ELR (cell line): ENCODE measurements around the gene MINPP1.
"Not testable (repeated sequence)": the region's sequence is repeated elsewhere in the genome, so short reads cannot be mapped to it uniquely, and the experiment has no call there.

ENCODE experiments used
- DNase-seq: peaks from one replicate; pipeline ENCODE4 v3.0.0-alpha.2; 2015; ENCODE audit warnings: low read depth

Gene MINPP1

DNA sequence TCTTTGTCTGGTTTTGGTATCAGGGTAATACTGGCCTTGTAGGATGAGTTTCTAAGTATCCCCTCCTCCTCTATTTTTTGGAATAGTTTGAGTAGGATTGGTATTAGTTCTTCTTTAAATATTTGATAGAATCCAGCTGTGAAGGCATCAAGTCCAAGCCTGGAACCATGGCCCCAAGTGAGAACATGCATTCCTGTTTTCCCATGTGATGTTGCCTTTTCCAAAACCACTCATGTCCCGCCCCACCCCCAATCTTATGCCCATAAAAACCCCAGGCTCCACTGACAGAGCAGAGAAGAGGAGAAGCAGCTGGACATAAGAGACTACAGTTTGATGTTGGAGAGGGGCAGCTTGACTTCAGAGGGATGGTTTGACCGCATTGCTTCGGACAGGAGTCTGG, 71.2 kb downstream of the MINPP1 start:
- no peak for DNase-seq

DNA sequence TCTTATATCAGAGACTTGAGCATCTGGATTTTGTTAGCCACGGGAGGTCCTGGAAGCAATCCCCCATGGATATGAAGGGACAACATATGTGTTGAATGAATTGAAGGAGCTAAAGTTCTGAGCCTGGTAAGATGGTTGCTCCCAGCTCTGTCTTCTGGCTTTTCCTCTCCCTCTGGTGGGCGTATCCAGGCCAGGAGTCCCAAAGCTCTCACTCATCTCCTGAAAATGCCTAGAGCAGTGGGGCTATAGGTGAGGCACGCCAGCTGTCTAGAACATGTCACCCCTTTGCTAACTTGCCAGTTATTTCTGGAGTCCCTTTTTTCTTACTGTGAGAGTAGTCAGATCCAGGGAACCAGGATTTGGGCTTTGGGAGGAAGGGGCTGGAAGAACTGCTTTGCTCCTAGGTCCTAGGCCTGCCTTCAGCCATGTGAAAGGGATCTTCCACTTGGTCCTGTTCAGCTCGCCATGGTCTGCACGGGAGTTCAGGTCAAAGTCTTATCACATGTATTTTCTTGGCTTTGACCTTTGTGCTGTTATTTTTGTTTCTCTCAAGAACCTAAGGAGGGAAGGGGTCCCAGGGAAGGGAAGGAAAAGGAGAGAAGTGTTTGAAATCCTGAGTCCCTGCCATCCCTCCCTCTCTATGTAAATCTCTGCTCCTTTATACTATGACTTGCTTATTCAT, 73.6 kb downstream of the MINPP1 start:
- no peak for DNase-seq

DNA sequence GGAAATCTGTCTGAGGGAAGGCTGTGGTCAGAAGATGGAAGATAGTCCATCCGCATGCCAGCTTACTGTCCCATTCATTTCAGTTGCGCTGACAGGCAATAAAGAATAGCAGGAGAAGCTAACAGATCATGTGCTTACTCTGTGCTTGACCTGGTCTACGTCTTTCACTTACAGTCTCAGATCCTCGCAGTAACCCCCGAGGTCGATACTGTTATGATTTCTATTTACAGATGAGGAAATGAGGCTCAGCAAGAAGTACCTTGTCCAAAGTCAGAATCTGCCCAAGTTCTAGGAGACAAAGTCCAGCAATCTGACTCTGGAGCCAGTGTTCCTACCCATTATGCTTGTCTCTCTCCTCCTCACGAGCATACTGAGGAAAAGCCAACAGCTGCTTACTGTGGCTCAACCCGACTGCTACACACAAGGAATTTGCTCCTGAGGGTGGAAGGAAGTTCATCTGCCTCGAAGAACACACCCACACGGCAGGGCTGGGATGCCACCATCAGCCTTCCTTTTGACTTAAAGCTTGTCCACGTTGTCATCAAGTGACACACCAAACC, 74.2 kb downstream of the MINPP1 start:
- peak; percentile 38 for DNase-seq

DNA sequence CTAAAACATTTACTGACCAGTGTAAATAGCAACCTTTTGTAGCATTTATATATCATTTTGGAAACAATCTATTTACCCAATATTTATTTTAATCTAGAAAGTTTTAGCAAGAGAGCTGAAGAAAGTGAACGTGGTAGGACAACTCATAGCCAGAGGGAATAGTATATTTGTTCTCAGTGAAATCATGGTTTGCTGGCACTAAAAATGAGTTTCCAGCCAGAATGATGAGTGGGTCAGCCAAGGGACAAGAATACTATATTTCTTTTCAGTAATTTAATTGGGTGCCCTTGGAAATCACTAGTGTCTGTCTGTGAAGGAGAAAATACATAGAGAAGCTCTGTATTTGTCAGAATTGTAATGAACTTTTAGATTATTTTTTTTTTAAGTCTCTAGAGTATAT, 74.9 kb downstream of the MINPP1 start:
- no peak for DNase-seq

DNA sequence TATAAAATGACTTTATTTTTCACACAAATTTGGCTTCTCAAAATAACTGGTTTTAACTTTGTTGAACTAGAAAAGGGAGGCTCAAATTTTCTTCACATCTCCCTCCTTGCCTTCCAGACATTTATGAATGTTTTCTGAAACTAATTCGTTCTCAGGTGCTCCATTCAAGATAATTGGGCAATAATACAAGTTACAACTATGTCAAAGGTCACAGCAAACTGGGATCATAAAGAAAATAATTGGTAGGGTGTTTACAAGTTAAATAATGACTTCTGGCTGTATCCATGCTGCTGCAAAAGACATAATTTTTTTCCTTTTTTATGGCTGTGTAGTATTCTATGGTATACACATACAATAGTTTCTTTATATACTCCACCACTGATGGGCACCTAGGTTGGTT, 75.3 kb downstream of the MINPP1 start:
- no peak for DNase-seq

DNA sequence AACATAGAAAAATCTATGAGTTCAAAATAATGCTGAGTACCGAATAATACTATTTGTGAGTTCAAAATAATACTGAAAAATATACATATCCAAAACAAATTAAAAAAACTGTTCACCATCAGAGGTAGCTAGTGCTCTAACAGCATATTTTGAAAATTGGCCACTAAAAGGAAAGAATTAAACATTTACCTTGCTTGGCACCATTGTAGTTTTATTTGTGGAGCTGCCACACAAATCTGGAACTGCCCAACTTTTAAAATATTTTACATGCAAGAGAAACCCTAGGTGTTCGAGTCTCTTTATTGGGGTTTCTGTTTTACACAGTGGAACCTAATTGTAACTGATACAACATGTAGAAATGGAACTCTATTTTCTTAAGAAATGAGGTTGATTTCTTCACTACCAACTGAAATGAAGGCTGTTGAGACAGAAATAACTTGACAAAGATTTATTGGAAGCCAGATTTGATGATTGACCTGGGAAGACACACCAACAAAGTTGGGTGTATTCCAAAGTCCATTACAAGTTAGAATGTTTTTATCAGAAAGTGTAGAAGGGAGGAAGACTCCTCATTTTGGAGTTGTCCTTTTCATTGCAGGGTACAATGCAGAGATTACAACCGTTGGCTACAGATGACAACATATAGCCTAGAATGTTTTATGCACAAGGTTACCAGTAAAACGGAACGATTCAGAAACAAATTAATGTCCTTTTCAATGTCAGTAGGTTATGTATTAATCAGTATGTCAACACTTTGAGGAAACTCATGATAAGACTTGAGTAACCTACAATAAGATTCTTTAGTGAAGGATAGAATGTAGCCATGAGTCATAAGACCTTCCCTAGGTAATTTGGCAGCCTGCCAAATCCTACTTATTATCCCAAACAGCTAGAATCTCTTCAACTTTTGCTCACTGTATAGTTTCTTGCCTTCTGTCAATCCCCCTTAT, 81.1 kb downstream of the MINPP1 start:
- peak; percentile 55 for DNase-seq

DNA sequence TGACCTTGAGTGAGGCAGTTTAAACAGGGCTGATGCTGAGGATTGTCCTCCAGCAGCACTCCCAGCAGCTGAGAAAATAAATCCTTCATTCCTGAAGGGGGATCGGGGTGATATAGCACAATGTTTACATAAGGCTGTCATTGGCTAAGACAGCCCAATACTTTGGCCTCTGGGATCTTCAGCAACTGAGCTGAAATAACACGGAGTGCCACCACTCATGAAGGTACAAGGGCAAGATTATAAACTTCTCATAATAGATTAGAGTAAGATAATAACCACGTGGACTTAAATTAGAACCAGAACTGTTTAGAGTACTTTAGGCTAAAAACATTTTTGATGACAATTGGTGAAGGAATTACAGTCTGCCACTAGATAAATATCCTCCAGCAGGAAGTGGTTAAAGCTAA, 85.0 kb downstream of the MINPP1 start:
- peak; percentile 49 for DNase-seq

DNA sequence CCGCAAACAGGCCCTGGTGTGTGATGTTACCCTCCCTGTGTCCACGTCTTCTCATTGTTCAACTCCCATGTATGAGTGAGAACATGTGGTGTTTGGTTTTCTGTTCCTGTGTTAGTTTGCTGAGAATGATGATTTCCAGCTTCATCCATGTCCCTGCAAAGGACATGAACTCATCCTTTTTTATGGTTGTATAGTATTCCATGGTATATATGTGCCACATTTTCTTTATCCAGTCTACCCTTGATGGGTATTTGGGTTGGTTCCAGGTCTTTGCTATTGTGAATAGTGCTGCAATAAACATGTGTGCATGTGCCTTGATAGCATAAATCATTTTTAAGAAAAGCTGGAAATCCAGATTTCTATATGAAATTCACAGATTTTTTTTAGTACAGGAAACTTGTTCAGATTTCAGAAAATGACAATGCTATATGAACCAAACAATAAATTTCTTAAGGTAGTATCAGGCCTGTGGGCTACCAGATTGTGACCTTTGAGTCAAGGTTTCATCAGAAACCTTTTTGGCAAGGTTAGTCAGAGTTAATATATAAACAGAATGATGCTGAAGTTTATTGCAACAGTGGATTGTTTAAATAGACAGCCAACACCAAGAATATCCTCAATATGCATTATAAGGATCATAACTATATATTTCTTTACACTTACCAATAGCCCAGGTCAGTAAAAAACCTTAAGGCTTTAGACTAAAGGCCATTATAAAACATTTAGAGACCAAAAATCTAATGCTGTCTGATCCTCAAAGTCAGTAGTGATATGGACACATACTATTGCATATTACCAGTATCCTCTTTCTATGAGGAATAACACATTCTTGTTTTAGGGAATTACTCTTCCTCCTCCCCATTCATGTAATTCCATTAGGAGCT, 86.3 kb downstream of the MINPP1 start:
- peak; percentile 54 for DNase-seq

DNA sequence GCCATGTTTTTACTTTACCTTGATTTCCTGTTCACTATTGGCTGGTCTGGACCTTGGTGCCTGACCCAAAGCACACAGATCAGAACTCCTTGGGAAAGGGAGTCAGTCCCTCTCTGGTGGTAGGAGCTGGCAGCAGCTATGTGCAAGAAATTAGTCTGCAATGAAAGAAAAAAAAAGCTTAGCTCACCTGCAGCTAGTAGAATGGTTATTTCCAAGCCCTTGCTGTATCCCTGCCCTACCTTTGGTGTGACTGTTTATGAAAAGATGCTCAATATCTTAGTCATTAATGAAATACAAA, 86.8 kb downstream of the MINPP1 start:
- no peak for DNase-seq

DNA sequence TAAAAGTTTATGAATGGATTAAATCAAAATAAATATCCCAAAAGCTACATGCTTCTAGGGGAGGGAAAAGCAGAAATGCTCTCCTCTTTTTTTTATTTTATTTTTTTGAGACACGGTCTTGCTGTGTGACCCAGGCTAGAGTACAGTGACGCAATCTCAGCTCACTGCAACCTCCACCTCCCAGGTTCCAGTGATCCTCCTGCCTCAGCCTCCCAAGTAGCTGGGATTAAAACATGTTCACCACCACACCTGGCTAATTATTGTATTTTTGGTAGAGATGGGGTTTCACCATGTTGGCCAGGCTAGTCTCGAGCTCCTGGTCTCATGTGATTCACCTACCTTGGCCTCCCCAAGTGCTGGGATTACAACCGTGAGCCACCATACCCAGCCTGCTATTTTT, 88.2 kb downstream of the MINPP1 start:
- not testable (repeated sequence) for DNase-seq

DNA sequence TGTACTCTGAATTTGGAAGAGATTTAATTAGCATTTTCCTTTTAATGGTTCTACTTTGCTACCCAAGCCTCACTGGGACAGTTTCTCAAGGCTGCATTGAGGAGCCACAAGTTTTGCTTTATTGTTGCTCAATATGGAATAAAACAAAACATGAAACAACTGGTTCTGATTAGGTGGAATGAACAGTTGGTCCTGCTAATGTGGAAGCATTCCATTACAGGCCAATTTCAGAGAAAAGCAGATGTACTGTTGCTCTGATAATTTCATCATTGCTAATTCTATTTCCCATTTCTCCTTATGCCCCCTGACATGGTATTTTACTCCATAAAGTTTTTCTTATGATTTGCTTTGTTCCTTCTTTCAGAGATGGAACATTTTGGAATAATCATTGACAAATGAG, 89.0 kb downstream of the MINPP1 start:
- DNase-seq = no peak

DNA sequence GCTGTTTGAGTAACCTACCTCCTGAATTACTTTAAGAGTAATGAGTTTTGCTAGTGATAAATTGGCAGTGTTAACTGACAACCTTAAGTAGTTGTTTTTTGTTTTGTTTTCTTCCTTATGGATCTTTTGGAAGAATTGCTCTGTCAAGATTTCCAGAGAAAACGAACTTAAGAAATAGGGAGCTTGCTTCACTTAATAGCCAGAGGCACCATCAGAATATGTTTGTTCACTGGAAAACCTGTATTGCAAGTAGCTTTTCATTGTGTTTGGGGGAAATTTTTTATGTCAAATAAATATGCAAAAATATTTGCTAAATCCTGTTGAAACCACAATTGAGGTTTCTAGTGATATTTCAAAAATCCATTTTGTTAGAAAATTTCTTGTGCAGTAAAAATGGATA, 89.5 kb downstream of the MINPP1 start:
- DNase-seq = no peak

DNA sequence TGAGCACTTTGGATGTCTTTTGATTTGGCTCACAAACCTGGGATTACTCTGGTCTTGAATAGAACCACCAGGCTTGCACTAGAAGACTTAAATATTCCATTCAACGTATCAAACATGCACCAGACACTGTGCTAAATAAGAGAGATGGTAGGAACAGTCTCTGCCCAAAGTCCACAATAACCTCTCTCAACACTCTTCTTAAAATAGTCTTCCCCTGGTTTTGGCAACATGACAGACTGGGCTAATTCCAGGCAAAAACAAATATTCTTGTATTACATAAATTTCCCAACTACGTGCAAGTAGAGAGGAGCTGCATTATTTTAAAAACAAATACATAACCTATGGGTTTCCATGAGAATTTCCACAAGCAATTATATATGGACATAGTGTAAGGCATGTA, 90.2 kb downstream of the MINPP1 start:
- no peak for DNase-seq

DNA sequence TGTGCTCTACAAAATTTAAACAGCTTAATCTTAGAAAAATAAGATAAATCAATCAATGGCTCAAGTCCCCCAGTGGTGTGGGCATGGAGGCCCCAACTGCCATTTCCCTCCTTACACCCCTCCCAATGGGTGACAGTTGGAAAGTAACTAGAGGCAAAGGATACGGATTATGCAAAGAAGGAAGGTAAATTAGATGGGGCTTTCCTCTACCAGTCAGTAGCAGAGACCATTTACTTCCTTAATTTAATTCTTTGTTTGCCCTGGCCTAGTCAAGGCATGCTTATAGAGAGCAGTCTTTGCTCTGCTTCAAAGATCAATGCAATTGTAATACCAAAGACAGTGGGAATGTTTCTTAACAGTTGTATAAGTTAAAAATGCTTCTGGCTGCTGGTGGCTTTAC, 91.7 kb downstream of the MINPP1 start:
- DNase-seq = no peak

DNA sequence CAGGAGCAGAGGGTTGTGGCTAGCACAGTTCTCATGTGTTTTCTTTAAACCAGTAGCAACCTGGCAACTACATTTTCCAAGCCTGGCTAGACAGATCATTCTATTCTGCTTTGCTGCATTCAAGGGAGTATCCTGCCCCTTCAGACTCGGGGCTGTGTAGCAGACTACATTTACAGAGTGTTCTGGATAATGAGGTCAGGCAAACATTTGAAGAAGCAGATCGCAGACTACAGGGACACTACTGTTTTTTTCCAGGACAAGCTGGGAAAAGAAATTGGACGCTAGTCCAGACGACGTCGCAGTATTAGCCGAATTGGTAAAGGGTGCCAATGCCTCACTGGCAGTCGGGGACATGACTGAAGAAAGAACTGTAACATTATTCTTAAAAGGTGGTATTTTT, 94.0 kb downstream of the MINPP1 start:
- no peak for DNase-seq

DNA sequence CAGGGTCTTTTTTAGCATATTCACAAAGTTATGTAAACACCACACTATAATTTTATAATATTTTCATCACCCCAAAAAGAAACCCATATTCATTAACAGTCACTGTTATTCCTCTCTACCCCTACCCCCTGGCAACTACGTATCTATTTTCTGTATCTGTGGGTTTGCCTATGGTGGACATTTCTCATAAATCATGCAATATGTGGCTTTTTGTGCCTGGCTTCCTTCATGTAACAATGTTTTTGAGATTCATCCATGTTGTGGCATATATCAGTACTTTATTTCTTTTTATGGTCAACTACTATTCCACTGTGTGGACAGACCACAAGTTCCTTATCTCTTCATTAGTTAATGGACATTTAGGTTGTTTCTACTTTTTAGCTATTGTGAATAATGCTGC, 95.9 kb downstream of the MINPP1 start:
- DNase-seq = no peak
